ENCODE measurements around the gene UBFD1. TPM values are rescaled to one million over a fixed set of nuclear protein-coding genes. Genes with fewer than 3 reads are reported as not detected.
"Not testable (repeated sequence)": the region's sequence is repeated elsewhere in the genome, so short reads cannot be mapped to it uniquely, and the experiment has no call there.

The UBFD1 gene
- total RNA-seq, 1 donor from 2014 or later, result 97.6 TPM

GRCh38 chr16:23537390-23537789, 20.1 kb upstream of the UBFD1 start:
- H3K27ac Mint-ChIP-seq, result no peak overlapping the region
- H3K4me3 Mint-ChIP-seq, result no peak overlapping the region
- H3K4me1 Mint-ChIP-seq (ENCODE audit: unreplicated experiment), result no peaks in the 10 kb centered on the region
- peaks cover 8% of the 10 kb centered on the region for H3K36me3 Mint-ChIP-seq
- no peak for DNase-seq (ENCODE audit: extremely low spot score, unreplicated experiment)
- H3K27me3 Mint-ChIP-seq, result no peaks in the 10 kb centered on the region
- no peaks in the 10 kb centered on the region for H3K9me3 Mint-ChIP-seq
- TF ChIP-seq, protein P1, sequence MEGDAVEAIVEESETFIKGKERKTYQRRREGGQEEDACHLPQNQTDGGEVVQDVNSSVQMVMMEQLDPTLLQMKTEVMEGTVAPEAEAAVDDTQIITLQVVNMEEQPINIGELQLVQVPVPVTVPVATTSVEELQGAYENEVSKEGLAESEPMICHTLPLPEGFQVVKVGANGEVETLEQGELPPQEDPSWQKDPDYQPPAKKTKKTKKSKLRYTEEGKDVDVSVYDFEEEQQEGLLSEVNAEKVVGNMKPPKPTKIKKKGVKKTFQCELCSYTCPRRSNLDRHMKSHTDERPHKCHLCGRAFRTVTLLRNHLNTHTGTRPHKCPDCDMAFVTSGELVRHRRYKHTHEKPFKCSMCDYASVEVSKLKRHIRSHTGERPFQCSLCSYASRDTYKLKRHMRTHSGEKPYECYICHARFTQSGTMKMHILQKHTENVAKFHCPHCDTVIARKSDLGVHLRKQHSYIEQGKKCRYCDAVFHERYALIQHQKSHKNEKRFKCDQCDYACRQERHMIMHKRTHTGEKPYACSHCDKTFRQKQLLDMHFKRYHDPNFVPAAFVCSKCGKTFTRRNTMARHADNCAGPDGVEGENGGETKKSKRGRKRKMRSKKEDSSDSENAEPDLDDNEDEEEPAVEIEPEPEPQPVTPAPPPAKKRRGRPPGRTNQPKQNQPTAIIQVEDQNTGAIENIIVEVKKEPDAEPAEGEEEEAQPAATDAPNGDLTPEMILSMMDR (conservative IDR thresholded peaks at IDR 0.05), result no peak

DNA sequence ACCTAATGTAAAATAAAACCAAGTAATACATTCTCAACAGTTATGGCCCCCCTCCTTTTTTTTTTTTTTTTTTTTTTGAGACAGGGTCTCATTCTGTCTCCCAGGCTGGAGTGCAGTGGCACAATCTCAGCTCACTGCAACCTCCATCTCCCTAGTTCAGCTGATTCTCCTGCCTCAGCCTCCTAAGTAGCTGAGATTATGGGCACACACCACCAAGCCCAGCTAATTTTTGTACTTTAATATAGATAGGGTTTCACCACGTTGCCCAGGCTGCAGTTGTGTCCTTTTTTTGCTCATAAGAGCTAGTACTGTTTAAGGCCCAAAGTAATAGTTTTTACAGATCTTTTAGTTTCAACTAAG, 18.6 kb upstream of the UBFD1 start:
- TF ChIP-seq, protein P1 (conservative IDR thresholded peaks at IDR 0.05), result no peak
- DNase-seq (ENCODE audit: extremely low spot score, unreplicated experiment), result no peak
- Mint-ChIP-seq H3K4me1 (ENCODE audit: unreplicated experiment) (no peaks in the 10 kb centered on the region), H3K9me3 (no peaks in the 10 kb centered on the region), H3K36me3 (peaks cover 10% of the 10 kb centered on the region), H3K27me3 (no peaks in the 10 kb centered on the region), H3K27ac (no peak overlapping the region), H3K4me3 (no peak overlapping the region)

DNA sequence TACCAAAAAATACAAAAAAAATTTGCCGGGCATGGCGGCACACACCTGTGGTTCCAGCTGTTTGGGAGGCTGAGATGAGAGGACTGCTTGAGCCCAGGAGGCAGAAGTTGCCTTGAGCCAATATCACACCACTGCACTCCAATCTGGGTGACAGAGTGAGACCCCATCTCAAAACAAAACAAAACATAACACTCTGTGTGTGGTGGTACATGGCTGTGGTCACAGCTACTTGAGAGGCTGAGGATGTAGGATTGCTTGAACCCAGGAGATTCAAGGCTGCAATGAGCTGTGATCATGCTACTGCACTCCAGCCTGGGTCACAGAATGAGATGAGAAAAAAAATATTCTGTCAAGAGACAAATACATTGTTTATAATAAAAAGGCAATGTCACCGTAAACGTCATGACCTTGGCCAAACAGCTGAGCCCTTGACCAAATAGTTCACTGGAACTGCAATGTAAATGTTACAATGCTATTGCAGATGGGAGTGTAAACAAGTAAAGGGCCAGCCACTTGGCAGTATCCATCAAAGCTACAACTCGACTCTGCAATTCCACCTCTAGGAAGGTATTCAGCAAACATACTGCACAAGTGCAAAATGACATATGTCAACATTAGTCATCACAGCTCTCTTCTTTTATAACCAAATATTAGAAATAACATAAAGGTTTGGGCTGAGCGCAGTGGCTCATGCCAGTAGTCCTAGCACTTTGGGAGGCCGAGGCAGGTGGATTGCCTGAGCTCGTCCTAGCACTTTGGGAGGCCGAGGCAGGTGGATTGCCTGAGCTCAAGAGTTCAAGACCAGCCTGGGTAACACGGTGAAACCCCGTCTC, 17.3 kb upstream of the UBFD1 start:
- TF ChIP-seq, protein P1 (conservative IDR thresholded peaks at IDR 0.05), result no peak
- no peaks in the 10 kb centered on the region for H3K9me3 Mint-ChIP-seq
- H3K27me3 Mint-ChIP-seq, result no peaks in the 10 kb centered on the region
- DNase-seq (ENCODE audit: extremely low spot score, unreplicated experiment), result no peak
- H3K4me1 Mint-ChIP-seq (ENCODE audit: unreplicated experiment), result no peaks in the 10 kb centered on the region
- no peak overlapping the region for H3K4me3 Mint-ChIP-seq
- peaks cover 9% of the 10 kb centered on the region for H3K36me3 Mint-ChIP-seq
- no peak overlapping the region for H3K27ac Mint-ChIP-seq

DNA sequence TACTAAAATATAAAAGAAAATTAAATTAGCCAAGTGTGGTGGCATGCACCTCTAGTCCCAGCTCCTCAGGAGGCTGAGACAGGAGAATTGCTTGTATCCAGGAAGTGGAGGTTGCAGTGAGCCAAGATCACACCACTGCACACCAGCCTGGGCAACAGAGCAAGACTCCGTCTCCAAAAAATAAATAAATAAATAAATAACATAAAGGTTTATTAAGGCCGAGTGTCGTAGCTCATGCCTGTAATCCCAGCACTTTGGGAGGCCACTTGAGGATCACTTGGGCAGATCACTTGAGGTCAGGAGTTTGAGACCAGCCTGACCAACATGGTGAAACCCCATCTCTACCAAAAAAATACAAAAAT, 16.7 kb upstream of the UBFD1 start:
- not testable (repeated sequence) for H3K4me3 Mint-ChIP-seq; H3K27ac Mint-ChIP-seq; H3K36me3 Mint-ChIP-seq; H3K9me3 Mint-ChIP-seq; H3K4me1 Mint-ChIP-seq (ENCODE audit: unreplicated experiment); H3K27me3 Mint-ChIP-seq; DNase-seq (ENCODE audit: extremely low spot score, unreplicated experiment)

GRCh38 chr16:23544436-23544835, 13.1 kb upstream of the UBFD1 start:
- no peak for DNase-seq (ENCODE audit: extremely low spot score, unreplicated experiment)
- Mint-ChIP-seq H3K27ac (no peak overlapping the region), H3K4me1 (ENCODE audit: unreplicated experiment) (no peaks in the 10 kb centered on the region), H3K4me3 (no peak overlapping the region), H3K27me3 (no peaks in the 10 kb centered on the region), H3K36me3 (peaks cover 13% of the 10 kb centered on the region), H3K9me3 (no peaks in the 10 kb centered on the region)
- TF ChIP-seq, protein P1 (conservative IDR thresholded peaks at IDR 0.05), result no peak

GRCh38 chr16:23549938-23550337, 7.6 kb upstream of the UBFD1 start:
- TF ChIP-seq, protein P1 (conservative IDR thresholded peaks at IDR 0.05), result no peak
- no peaks in the 10 kb centered on the region for H3K27me3 Mint-ChIP-seq
- no peak for DNase-seq (ENCODE audit: extremely low spot score, unreplicated experiment)
- no peaks in the 10 kb centered on the region for H3K4me1 Mint-ChIP-seq (ENCODE audit: unreplicated experiment)
- peaks cover 8% of the 10 kb centered on the region for H3K36me3 Mint-ChIP-seq
- H3K9me3 Mint-ChIP-seq, result no peaks in the 10 kb centered on the region
- no peak overlapping the region for H3K4me3 Mint-ChIP-seq
- H3K27ac Mint-ChIP-seq, result no peak overlapping the region

All from type B pancreatic cell (in vitro differentiated cells).